Measurements from ENCODE around the gene RNU1-3. TPM values are rescaled to one million over a fixed set of nuclear protein-coding genes. Genes with fewer than 3 reads are reported as not detected.
"Not testable (repeated sequence)": the region's sequence is repeated elsewhere in the genome, so short reads cannot be mapped to it uniquely, and the experiment has no call there.

RNU1-3 gene
- total and polyA plus RNA-seq, 9 of the 15 experiments (the other 6 are each of a cell fraction or from before 2014, with no cell fraction given), result under 0.01 to 32,823 (median 2,538) TPM; not detected in 4

DNA sequence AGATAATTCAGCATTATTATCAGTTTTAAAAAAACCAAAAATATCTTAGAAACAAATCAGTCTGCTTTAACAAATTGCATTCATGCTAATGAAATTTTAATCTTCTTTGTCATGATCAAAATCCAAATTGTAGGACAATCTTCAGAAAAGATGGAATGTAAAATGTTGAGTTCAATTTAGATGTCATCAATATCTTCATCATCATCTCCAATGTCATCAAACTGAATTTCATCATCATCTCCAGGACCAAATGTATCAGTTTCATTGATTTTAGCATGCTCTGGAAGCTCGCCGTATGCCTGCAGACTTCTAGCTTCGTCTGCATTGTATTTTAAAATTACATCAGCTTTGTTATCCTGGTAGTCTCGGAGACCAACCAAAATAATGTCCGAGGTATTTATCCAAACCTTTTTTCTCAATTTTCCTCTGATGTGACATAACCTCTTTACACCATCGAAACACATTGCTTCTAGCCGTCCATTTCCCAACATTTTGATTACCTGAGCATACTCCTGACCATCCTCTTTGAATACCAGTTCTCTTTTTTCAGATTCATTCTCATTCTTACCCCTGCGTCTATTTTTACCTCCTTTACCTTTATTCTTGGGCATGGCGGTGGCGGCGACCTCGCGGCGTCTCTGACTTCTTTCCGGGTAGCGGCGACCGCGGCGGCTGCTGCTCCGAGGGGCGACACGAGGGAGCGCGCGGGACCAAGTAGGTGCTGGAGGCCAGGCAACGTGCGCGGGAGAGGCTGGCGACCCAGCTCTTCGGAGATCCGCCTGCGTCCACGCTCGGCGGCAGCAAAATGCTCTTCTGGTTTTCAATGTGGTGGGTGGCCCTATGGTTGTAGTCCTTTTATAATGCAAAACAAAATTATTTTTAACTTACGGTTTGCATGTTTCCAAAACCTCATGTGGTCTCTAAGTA, 19.0 kb upstream of the RNU1-3 start:
- H3K4me3 ChIP-seq; H3K36me3 ChIP-seq (ENCODE audit: control insufficient read depth, insufficient read depth, low read length); H3K9me1 ChIP-seq (ENCODE audit: control insufficient read depth, insufficient read depth, low read length); intact Hi-C loops (cut with micrococcal nuclease); H3K27me3 ChIP-seq (ENCODE audit: control insufficient read depth in 2 of 2, insufficient read depth in 2 of 2, low read length in 2 of 2); H3K9ac ChIP-seq (ENCODE audit: insufficient read depth in 1 of 2, low read depth in 2 of 2, low read length in 2 of 2); H3K79me2 ChIP-seq (ENCODE audit: control insufficient read depth, insufficient read depth, low read length); H3K9me3 ChIP-seq (replicated peaks; ENCODE audit: control insufficient read depth, insufficient read depth, low read depth, low read length); BruUV-seq (replicated peaks); ATAC-seq; CTCF ChIA-PET (ENCODE audit: low intra/inter-chr PET ratio); DNase-seq (ENCODE audit: extremely low read depth in 1 of 4, low spot score in 3 of 4); H4K20me1 ChIP-seq (replicated peaks; ENCODE audit: control insufficient read depth, insufficient read depth, low read length); H3K4me1 ChIP-seq (replicated peaks in 1 of 2; ENCODE audit: control insufficient read depth in 2 of 2, insufficient read depth in 2 of 2, low read length in 2 of 2); H3K27ac ChIP-seq (ENCODE audit: extremely low read depth, low read depth, low read length); POLR2A ChIA-PET; in situ Hi-C loops (cut with MboI); H3K4me2 ChIP-seq (ENCODE audit: insufficient read depth, low read length); FAIRE-seq; H2AFZ ChIP-seq (ENCODE audit: low read depth, low read length): not testable (repeated sequence)
- 70% methylated on average over 18 of the region's 37 CpGs for WGBS (ENCODE audit: insufficient coverage, low coverage, missing lambda C conversion rate)
- TF ChIP-seq, protein P1, sequence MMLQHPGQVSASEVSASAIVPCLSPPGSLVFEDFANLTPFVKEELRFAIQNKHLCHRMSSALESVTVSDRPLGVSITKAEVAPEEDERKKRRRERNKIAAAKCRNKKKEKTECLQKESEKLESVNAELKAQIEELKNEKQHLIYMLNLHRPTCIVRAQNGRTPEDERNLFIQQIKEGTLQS (IDR thresholded peaks at IDR 0.05), result peak; percentile 72
- TF ChIP-seq, protein P1 (CRISPR knock-in tag; conservative IDR thresholded peaks at IDR 0.05), result not testable (repeated sequence)
- 0 out of 2 replicates have a peak, but pooled peaks have one; percentile 33 for TF ChIP-seq ZBTB33 (CRISPR knock-in tag; IDR thresholded peaks at IDR 0.05)
